HG02938 (cell line): ENCODE measurements around the gene CEP131.
"Not testable (repeated sequence)": the region's sequence is repeated elsewhere in the genome, so short reads cannot be mapped to it uniquely, and the experiment has no call there.

Experiments
- ATAC-seq: cut with Tn5 transposase; IDR thresholded peaks from one replicate; pipeline ENCODE4 v1.9.1; 2021; ENCODE audit warnings: mild to moderate bottlenecking, moderate library complexity; ENCODE audit not compliant: unreplicated experiment

CEP131 gene

GRCh38 chr17:81228834-81229665, 6.3 kb upstream of the CEP131 start:
- ATAC-seq, result no peak

GRCh38 chr17:81228420-81228819, 5.7 kb upstream of the CEP131 start:
- no peak for ATAC-seq

GRCh38 chr17:81227630-81228029, 4.9 kb upstream of the CEP131 start:
- ATAC-seq, result not testable (repeated sequence)

- ATAC-seq, result no peak
Observed at GRCh38 chr17:81223762-81224130, 981 bp upstream of the CEP131 start.

GRCh38 chr17:81222620-81222905, 202 bp downstream of the CEP131 start:
- no peak for ATAC-seq

GRCh38 chr17:81221842-81222619, 734 bp downstream of the CEP131 start:
- no peak for ATAC-seq

GRCh38 chr17:81221371-81221841, 1.4 kb downstream of the CEP131 start:
- no peak for ATAC-seq

- no peak for ATAC-seq
Observed at GRCh38 chr17:81219476-81220180, 3.1 kb downstream of the CEP131 start.

GRCh38 chr17:81218991-81219390, 3.8 kb downstream of the CEP131 start:
- no peak for ATAC-seq

- ATAC-seq, result no peak
Observed at GRCh38 chr17:81218459-81218858, 4.3 kb downstream of the CEP131 start.

GRCh38 chr17:81217491-81217890, 5.3 kb downstream of the CEP131 start:
- no peak for ATAC-seq

GRCh38 chr17:81213978-81214377, 8.8 kb downstream of the CEP131 start:
- no peak for ATAC-seq

GRCh38 chr17:81212365-81212764, 10.4 kb downstream of the CEP131 start:
- no peak for ATAC-seq

- no peak for ATAC-seq
Observed at GRCh38 chr17:81210868-81211267, 11.9 kb downstream of the CEP131 start.

GRCh38 chr17:81210466-81210865, 12.3 kb downstream of the CEP131 start:
- no peak for ATAC-seq

- no peak for ATAC-seq
Observed at GRCh38 chr17:81209141-81209540, 13.6 kb downstream of the CEP131 start.

GRCh38 chr17:81208651-81209050, 14.1 kb downstream of the CEP131 start:
- ATAC-seq, result no peak

GRCh38 chr17:81207610-81208581, 14.9 kb downstream of the CEP131 start:
- no peak for ATAC-seq

GRCh38 chr17:81206657-81207056, 16.1 kb downstream of the CEP131 start:
- ATAC-seq, result no peak

- no peak for ATAC-seq
Observed at GRCh38 chr17:81206166-81206565, 16.6 kb downstream of the CEP131 start.
